Hindlimb muscle (tissue), 1 donor: ENCODE data around the gene LGALS3BP. TPM values are rescaled to one million over a fixed set of nuclear protein-coding genes. Genes with fewer than 3 reads are reported as not detected.

Experiments
- DNase-seq: peaks from one replicate; pipeline ENCODE4 v3.0.0-alpha.2; 2013
- polyA plus RNA-seq: library from polyadenylated mRNA; unstranded; fragments of 120-200 nt; gene quantifications from one replicate; pipeline ENCODE4 v1.2.1, GENCODE V29; 2013; ENCODE audit not compliant: insufficient read length

LGALS3BP gene
- polyA plus RNA-seq, 1 donor: 67.9 TPM

- DNase-seq: no peak
Measured at GRCh38 chr17:78999056-78999768, 19.5 kb upstream of the LGALS3BP start.

DNA sequence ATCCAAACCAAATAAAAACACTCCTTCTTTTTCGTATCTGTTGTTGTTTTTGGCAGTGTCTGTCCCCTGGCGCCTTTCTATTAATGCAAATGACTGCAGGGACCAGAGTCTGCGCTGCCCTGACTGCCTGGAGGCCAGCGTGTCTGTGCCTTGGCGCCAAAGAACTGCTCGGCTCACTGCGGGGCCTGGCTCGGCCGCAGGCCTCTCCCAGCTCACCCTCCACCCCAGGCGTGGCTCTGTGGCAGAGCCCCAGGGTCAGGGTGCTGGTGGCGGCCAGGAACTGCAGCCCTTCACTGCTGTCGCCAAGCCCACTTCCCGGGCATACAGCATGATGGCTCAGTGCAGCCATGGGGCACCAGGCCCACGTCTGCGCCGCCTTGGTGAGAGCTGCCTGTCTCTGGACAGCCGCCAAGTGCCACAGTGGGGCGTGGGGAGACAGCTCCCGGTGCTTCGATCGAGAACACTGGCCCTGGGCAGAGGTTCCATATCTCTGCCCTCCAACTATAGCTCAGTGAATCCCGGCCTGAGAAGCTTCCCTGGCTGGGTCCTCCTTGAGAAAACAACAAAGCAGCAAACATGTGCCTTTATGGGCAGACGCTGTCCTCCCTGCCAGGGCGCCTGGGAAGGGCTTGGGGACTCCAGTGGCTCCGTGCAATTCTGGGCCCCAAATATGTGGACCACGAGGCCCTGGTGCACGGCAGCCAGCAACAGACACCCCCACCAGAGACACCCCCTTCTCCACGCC is 18.8 kb upstream of the LGALS3BP start:
- no peak for DNase-seq

DNA sequence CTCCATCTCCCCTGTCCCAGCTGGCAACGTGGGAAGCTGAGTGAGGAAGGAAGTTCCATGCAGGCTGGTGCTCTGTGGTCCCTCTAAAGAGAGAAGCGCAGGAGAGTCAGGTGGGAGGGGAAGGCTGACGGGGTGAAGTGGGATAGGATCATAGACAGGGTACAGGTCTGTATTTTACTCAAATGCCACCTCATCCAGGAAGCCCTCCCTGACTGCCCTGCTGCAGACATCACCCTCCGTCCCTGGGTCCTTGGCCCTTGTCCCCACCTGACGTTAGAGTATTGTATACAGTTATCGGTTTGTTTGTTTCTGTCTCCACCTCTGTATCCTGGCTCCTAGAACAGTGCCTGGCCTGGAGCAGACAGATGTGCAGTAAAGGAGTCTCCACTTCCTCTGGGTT is 18.2 kb upstream of the LGALS3BP start:
- no peak for DNase-seq

DNA sequence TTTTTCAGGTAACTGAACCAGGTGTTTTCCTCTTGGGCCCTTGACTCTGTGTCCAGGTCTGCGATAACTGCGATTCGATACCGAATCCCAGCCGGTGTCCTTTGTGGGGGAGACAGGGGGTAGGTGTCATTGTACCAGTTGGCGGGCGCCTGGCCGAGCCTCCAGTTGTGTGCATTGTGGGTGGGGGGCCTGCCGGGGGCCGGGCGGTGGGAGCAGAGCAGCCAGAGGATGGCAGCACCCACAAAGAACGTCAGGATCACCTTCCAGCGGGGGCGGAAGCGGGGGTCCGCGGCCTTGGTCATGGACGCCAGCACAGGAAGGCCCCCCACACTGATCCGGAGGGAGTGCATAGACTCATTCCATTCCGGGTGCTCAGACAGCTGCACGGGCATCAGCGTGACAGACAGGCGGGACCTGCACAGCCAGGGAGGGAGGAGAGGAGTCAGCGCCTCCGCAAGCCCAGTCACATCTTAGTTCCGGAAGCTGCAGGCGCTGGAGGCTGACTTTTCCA is 17.6 kb upstream of the LGALS3BP start:
- DNase-seq: no peak

DNA sequence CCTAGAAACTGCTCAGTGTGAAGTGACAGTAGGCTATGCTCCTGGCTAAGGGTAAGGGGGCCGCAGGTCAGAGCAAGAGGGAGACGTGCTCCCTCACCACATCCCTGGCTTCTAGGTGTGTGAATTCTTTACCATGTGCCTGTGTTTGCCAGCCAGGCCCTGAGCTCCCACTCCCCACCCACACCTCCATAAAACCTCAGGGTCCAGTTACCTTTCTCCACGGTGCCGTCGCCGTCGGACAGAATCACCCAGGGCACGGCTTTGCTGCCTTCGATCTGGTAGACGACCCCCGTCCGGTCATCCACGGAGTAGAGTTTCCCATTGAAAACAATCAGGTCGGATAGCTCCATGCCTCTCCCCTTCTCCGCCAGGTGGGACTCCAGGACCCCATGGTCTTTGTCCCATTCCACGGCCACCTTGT is 17.1 kb upstream of the LGALS3BP start:
- DNase-seq: no peak

GRCh38 chr17:78995761-78996451 is 16.2 kb upstream of the LGALS3BP start:
- no peak for DNase-seq

DNA sequence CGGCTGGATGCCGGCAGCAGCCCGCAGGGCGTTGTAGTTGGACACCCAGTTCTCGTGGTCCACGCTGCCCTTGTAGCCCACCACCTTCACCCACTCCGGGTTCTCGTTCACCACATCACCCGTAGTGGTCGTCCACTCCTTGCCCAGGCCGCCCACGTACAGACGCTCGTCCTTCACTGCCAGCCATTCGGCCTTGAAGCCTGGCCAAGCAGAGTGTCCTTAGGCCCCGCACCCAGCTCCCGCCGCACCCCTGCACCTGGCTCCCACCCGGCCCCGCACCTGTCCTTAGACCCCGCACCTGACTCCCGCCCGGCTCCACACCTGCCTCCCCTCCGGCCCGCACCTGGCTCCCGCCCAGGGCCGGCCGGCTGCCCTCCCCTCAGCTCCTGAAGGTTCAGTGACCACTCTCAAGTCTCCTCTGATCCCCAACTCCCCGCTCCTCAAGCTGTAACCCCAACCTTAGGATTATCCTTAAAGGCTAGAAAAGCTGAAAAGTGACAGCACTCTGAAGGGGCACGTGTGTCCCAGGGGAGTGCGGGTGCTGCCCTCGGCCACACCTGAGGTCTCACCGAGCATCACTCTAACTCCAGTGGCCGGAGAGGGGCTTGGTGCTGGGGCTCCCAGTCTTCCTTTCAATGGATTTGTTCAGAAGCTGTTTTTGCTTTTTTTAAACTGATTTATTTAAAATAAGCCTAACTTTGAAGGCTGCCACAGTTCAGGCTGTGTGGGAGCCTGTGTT is 15.5 kb upstream of the LGALS3BP start:
- no peak for DNase-seq

DNA sequence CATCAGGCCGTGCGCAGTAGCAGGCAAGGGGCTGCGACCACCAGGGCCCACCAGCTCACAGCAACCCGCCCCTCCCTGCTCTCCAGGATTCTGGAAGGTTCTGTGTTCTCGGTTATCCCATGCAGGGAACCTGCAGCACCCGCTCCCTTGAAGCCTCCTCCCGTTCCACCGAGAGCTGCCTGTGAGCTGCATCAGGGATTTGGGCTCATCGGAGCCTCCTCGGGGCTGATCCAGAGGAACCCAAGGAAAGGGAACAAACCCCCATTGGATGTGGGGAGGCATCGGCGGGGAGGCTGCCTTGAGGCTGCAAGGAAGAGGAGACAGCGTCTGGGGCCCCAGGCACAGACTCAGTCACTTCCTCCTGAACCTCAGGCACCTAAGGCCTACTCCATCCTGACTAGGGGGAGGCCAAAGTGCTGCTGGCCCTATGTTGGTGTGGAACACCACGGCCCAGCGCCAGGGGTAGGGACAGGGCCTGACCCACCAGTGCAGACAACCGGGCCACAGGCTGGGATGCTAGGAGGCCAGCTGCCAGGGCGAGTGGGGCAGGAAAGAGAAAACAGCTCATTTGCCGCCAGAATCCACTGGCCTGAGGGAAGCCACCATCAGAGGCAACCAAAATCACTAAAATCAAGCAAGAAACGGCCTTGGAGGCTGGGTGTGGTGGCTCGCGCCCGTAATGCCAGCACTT is 14.4 kb upstream of the LGALS3BP start:
- no peak for DNase-seq

- DNase-seq: no peak
Measured at GRCh38 chr17:78993241-78993956, 13.7 kb upstream of the LGALS3BP start.

- no peak for DNase-seq
Measured at GRCh38 chr17:78992542-78993212, 13.0 kb upstream of the LGALS3BP start.

- DNase-seq: no peak
Measured at GRCh38 chr17:78991906-78992532, 12.3 kb upstream of the LGALS3BP start.

- no peak for DNase-seq
Measured at GRCh38 chr17:78991017-78991738, 11.5 kb upstream of the LGALS3BP start.

- no peak for DNase-seq
Measured at GRCh38 chr17:78990349-78991016, 10.8 kb upstream of the LGALS3BP start.

- no peak for DNase-seq
Measured at GRCh38 chr17:78988152-78988551, 8.4 kb upstream of the LGALS3BP start.

GRCh38 chr17:78986649-78987328 is 7.1 kb upstream of the LGALS3BP start:
- DNase-seq: no peak

DNA sequence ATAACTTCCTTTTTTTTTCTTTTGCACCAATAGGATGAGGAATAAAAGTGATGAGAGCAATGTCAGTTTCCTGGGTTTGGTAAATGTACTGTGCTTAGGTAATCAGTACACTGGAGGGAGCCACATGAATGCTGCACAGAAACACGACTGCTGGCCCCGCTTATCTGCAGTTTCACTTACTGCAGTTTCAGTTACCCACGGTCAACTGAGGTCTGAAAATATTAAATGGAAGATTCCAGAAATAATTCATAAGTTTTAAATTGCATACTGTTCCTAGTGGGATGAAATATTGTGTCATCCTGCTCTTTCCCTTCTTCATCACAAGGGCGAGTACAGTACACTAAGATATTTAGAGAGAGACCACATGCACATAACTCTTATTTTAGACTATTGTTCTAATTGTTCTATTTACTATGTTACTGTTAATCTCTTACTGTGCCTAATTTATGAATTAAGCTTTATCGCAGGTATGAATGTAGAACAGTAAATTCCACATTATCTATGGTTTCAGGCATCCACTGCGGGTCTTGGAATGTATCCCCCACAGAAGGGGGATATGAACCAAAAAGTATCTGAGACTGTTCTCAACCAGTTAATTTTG is 6.4 kb upstream of the LGALS3BP start:
- no peak for DNase-seq

DNA sequence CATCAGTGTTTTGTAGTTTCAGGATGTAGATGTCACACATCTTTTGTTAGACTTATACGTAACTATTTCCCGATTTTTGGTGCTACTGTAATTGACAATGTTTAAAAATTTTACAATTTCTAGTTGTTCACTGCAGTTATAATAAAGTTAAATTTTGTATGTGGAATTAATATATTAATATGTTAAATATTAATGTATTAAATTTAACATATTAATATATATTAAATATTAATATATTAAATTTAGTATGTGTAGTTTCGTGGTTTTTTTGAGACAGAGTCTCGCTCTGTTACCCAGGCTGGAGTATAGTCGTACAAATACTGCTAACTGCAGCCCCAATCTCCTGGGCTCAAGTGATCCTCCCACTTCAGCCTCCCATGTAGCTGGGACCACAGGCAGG is 5.7 kb upstream of the LGALS3BP start:
- DNase-seq: no peak
